GM18505 (cell line): ENCODE measurements around the gene AHDC1.
"Not testable (repeated sequence)": the region's sequence is repeated elsewhere in the genome, so short reads cannot be mapped to it uniquely, and the experiment has no call there.

Source experiments
- ATAC-seq: cut with Tn5 transposase; IDR thresholded peaks from one replicate; pipeline ENCODE4 v1.9.1; 2021; ENCODE audit not compliant: unreplicated experiment
- POLR2A ChIP-seq: IDR thresholded peaks from 4 replicates; pipeline ENCODE4 v1.6.1; 2011; ENCODE audit warnings: borderline replicate concordance; ENCODE audit not compliant: insufficient read depth, insufficient read length; ENCODE audit errors: extremely low read depth

Gene AHDC1

GRCh38 chr1:27543284-27543683 is 60.7 kb downstream of the AHDC1 start:
- TF ChIP-seq POLR2A = no peak
- no peak for ATAC-seq

- TF ChIP-seq POLR2A = no peak
- no peak for ATAC-seq
These were observed 61.3 kb downstream of the AHDC1 start for GRCh38 chr1:27542463-27543273.

- no peak for ATAC-seq
- no peak for TF ChIP-seq POLR2A
These were observed 63.8 kb downstream of the AHDC1 start for GRCh38 chr1:27539901-27540861.

GRCh38 chr1:27538793-27539192 is 65.2 kb downstream of the AHDC1 start:
- no peak for ATAC-seq
- TF ChIP-seq POLR2A = no peak

- not testable (repeated sequence) for ATAC-seq
These were observed 65.7 kb downstream of the AHDC1 start for GRCh38 chr1:27538305-27538676.

GRCh38 chr1:27536767-27537166 is 67.2 kb downstream of the AHDC1 start:
- TF ChIP-seq POLR2A = no peak
- no peak for ATAC-seq

- no peak for ATAC-seq
- no peak for TF ChIP-seq POLR2A
These were observed 67.8 kb downstream of the AHDC1 start for GRCh38 chr1:27536010-27536757.

GRCh38 chr1:27535386-27535785 is 68.6 kb downstream of the AHDC1 start:
- ATAC-seq = no peak
- no peak for TF ChIP-seq POLR2A

GRCh38 chr1:27531959-27532685 is 71.8 kb downstream of the AHDC1 start:
- no peak for ATAC-seq
- no peak for TF ChIP-seq POLR2A

GRCh38 chr1:27530192-27530591 is 73.8 kb downstream of the AHDC1 start:
- no peak for TF ChIP-seq POLR2A
- no peak for ATAC-seq

GRCh38 chr1:27529704-27530018 is 74.3 kb downstream of the AHDC1 start:
- no peak for TF ChIP-seq POLR2A
- ATAC-seq = no peak

GRCh38 chr1:27528818-27529703 is 74.9 kb downstream of the AHDC1 start:
- TF ChIP-seq POLR2A = no peak
- ATAC-seq = no peak
